Measurements from ENCODE around the gene TOP2A. TPM values are rescaled to one million over a fixed set of nuclear protein-coding genes. Genes with fewer than 3 reads are reported as not detected.

The TOP2A gene
- total RNA-seq, 1 experiment from 2014 or later: 372 TPM

DNA sequence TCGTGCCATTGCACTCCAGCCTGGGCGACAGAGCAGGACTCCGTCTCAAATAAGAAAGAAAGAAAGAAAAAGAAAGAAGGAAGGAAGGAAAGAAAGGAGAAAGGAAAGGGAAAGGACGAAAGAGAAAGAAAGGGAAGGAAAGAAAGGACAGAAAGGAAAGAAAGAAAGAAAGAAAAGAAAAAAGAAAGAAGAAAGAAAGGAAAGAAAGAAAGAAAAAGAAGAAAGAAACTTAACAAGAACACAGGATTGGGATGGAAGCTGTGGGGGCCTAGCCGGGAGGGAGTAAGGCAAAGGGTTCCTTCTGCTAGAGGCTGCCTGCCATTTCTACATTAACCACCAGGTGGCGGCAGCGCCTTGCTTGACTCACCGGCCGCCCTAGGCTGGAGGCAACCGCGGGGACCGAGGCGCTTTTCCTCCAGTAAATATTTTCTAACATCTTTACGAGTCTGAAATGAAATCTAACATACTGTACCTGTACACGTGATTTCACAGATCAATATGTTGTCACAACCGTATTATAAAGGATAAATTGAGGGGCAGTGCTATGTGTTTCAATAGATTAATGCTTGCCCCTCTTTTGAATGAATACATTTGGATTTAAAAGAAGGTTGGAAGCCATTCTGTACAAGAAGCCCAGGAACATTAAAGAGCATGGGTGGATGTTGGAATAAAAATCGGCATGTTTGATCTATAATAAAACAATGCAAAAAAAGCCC is 59.2 kb downstream of the TOP2A start:
- DNase-seq (ENCODE audit: low read depth): peak; percentile 90

DNA sequence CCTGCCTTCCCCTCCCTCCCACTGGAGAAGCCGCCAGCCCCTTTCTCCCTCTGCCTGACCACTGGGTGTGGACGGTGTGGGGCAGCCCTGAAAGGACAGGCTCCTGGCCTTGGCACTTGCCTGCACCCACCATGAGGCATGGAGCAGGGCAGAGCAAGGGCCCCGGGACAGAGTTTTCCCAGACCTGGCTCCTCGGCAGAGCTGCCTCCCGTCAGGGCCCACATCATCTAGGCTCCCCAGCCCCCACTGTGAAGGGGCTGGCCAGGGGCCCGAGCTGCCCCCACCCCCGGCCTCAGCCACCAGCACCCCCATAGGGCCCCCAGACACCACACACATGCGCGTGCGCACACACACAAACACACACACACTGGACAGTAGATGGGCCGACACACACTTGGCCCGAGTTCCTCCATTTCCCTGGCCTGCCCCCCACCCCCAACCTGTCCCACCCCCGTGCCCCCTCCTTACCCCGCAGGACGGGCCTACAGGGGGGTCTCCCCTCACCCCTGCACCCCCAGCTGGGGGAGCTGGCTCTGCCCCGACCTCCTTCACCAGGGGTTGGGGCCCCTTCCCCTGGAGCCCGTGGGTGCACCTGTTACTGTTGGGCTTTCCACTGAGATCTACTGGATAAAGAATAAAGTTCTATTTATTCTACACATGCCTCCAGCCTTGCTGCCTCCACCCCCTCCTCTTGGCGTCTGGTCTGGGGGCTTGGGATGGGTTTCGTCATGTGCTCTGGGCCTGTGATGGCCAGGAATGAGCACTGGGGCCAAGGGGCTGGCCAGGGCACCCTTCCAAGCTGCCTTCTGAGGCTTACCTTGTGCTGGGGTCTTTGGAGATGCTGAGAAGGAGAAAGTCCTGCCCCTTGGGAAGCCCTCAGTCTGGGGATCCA is 60.5 kb downstream of the TOP2A start:
- DNase-seq (ENCODE audit: low read depth): no peak

DNA sequence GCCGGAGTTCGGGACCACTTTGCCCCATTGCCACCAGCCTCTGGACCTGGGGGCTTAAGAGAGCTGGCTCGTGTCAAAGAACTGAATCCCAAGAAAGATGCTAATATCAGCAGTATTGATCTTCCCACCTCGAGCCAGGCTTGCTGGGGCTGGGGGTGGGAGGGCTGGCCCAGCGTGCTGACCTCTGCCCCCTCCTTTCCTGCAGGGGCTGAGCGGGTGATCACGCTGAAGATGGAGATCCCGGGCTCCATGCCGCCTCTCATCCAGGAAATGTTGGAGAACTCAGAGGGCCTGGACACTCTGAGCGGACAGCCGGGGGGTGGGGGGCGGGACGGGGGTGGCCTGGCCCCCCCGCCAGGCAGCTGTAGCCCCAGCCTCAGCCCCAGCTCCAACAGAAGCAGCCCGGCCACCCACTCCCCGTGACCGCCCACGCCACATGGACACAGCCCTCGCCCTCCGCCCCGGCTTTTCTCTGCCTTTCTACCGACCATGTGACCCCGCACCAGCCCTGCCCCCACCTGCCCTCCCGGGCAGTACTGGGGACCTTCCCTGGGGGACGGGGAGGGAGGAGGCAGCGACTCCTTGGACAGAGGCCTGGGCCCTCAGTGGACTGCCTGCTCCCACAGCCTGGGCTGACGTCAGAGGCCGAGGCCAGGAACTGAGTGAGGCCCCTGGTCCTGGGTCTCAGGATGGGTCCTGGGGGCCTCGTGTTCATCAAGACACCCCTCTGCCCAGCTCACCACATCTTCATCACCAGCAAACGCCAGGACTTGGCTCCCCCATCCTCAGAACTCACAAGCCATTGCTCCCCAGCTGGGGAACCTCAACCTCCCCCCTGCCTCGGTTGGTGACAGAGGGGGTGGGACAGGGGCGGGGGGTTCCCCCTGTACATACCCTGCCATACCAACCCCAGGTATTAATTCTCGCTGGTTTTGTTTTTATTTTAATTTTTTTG is 61.6 kb downstream of the TOP2A start:
- DNase-seq (ENCODE audit: low read depth): no peak

DNA sequence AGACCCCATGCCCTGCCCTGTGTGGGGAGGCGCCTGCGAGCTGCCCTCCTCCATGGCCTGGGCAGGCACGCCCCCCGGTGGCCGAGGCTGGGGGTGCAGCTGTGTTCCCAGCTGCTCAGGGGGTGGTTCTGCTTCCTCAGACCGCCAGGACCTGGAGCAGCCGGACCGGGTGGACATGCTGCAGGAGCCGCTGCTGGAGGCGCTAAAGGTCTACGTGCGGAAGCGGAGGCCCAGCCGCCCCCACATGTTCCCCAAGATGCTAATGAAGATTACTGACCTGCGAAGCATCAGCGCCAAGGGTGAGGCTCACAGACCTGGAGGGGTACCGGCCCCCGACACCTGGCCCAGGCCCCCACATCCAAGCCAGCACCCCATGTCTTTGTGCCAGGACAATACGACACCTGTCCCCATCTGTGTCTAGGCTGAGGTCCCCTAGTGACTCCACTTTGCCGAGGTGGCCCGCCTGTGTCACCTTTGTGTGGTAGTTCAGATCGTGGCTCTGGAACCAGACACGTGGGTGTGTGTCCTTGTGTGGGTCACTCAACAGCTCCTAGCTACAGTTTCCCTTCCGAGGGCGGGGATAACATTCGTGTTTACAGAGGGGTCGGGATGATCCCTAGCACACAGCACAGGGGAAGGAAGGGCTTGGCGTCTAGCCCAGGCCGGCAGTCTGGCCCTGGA is 62.4 kb downstream of the TOP2A start:
- DNase-seq (ENCODE audit: low read depth): peak; percentile 78

DNA sequence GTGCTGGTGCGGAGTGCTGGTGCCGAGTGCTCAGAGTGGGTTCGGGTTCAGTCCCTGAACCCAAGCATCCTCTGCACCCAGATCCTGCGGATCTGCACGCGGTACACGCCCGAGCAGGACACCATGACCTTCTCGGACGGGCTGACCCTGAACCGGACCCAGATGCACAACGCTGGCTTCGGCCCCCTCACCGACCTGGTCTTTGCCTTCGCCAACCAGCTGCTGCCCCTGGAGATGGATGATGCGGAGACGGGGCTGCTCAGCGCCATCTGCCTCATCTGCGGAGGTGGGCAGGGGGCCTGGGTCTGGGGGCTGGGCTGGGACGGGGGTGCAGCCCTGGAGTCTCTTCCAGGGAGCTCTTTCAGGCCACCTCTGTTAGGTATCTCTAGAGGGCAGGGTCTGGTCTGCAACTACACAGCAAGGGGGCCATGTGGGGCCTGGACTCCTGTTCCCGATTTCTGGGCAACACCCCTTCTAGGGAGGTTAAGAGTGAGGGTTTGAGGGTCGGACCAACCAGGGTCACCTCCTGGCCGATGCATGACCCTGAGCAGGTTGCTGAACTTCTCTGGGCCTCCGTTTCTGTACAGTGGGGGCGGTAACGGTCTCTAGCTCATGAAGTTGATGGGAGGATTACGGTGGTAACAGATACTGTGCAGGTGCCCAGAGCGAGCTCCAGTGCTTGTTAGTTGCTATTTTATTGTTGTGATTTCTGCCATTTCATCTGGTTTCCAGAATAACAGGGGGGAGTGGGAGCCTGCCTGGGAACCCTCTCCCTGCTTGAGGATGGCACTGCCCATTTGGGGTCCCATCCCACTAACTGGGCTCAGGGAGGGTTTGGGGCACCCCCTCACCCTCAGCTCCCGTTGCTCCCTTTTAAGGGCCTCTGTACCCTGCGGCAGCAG is 63.2 kb downstream of the TOP2A start:
- no peak for DNase-seq (ENCODE audit: low read depth)

DNA sequence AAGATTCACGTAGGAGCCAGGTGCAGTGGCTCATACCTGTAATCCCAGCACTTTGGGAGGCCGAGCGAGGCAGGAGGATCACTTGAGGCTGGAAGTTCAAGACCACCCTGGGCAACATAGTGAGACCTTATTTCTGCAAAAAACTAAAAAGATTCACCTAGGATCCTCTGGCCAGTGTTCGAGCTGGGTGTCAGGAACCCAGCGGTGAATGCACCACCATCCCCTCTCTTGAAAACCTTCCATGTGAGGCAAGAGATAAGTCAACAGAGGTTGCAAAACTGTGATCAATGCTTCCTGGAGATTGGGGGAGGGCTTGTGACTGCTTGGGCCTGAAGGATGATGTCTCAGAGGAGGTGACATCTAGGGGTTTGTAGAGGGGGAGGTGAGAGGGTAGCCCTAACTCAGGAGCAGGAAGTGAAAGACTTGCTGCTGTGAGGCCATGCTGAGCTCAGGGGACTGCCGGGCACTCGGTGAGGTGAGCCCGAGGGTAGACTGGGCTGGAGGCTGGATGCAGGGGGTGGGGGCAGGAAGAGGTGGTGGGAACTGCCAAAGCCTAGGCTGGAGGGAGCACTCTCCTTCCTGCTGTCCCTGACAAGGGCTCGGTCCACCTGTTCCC is 64.8 kb downstream of the TOP2A start:
- DNase-seq (ENCODE audit: low read depth): no peak

DNA sequence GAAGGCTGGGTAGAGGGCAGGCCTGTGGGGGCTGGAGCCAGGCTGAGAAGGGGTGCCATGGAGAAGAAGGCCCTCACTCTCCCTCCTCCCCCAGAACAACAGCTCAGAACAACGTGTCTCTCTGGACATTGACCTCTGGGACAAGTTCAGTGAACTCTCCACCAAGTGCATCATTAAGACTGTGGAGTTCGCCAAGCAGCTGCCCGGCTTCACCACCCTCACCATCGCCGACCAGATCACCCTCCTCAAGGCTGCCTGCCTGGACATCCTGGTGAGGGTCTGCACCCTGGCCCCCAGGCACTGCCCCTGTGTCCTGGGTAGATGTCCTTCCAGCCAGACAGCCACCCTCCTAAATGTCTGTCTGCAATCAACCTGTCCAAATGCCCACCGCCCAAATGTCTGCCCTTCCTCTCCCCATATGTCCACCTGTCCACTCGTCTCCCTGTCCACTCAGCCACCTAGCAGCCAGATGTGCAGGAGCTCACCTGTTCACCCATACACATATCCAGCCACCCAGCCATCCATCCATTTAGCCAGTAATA is 65.4 kb downstream of the TOP2A start:
- no peak for DNase-seq (ENCODE audit: low read depth)

DNA sequence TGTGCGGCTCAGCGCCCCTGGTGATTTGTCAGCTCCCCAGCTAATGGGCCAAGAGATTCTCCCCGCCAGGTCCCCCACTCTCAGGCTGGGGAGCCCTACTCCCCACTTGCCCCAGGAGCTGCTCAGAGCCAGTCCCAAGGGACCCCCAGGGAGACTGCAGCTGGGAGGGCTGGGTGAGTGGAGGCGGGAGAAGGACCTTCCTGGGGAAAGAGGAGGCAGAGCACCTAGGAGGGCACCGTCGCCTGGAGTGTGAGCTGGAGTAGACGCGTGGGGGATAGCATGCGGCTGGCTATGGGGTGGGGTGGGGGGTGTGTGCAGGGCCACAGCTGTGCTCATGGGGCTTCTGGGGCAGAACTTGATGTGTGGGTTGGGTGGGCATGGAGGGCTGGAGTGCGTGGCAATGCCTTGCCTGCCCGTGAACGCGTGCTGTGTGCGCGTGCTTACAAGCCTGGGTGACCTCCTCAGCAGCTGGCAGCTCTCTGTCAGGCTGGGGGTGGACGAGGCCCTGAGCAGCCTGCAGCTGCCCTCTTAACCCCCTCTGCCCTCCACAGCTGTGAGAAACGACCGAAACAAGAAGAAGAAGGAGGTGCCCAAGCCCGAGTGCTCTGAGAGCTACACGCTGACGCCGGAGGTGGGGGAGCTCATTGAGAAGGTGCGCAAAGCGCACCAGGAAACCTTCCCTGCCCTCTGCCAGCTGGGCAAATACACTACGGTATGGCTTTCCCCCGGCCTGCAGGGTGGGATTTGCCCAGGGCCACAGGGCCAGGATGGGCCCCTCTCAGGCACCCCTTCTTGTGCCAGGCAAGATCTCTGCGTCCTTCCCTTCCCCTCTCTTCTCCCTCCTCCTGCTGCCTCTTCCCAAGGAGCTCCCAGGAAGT is 66.1 kb downstream of the TOP2A start:
- DNase-seq (ENCODE audit: low read depth): no peak

DNA sequence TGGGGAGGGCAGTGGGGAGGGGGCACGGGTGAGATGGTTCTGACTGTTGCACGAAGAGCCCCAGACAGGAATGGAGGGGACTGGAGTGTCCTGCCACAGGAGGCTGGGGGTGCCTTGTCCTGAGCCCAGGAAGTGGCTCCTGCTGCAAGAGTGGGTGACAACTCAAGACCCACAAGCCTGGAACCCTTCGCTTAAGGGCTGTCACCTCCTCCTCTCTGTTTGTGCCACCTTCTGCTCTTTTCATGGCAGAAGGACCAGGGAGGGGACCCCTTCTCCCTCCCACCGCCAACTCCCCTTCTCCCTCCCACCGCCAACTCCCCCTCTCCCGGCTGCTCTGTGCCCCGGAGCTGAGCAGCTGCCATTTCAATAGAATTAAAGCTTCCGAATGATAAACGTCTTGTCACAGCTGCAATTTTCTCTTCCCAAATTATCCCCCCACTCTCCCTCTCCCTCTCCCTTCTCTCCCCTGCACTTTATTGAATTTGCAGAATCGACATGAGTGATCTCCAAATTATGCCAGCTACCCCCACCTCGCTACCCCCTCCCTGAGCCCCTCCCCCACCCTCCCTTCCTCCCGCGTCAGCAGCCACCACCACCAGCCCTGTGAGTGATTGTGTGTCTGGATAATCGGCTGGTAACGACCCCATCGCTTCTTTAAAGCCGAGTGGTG is 66.9 kb downstream of the TOP2A start:
- no peak for DNase-seq (ENCODE audit: low read depth)

DNA sequence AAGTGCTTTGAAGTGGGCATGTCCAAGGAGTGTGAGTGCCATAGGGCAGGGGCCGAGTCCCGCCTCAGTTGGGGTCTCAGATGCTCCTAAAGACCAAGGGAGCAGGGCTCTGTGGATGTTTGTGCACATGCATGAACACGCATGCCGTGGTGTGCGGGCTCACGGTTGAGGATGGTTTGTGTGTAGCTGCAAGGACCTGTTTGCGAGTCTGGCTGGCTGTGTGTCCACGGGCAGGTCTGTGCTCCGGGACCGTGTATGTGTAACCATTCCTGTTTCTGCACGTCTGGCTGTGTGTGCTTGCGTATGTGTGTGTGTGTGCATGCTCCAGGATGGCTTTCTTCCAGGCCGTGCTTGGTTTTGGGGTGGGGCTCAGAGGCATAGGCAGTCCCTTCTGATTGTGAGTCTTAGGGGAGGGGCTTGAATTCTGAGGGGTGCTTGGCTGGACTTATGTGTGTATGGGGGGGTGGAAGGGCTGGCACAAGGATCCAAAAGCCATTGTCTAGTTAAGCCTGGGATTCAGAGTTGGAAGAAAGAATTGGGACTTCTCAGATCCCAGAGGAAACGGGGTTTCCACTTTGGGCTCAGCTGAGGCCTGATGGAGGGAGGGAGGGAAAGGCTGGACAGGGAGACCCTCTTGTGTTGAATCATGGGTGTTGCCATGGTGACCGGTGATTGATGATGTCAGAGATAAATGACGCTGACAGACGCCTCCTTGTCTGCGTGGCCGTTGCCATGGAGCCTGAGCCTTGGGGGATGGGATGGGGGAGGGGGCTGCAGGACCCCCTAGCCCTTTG is 67.6 kb downstream of the TOP2A start:
- no peak for DNase-seq (ENCODE audit: low read depth)

DNA sequence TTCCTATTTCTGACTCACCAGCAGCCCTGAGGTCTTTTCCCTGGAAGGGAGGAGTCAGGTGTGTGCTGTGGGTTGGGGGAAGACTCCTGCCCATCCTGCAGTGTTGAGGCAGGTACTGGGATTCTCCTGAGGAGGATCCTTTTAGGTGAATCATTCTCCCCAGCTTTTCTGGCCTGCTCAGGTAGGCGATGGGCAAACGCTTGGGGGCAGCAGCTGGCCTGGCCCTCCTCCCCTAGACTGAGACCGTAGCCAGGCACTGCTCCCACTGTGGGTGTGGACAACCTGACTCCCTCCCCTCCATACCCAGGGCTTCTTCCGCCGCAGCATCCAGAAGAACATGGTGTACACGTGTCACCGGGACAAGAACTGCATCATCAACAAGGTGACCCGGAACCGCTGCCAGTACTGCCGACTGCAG is 68.2 kb downstream of the TOP2A start:
- DNase-seq (ENCODE audit: low read depth): no peak

DNA sequence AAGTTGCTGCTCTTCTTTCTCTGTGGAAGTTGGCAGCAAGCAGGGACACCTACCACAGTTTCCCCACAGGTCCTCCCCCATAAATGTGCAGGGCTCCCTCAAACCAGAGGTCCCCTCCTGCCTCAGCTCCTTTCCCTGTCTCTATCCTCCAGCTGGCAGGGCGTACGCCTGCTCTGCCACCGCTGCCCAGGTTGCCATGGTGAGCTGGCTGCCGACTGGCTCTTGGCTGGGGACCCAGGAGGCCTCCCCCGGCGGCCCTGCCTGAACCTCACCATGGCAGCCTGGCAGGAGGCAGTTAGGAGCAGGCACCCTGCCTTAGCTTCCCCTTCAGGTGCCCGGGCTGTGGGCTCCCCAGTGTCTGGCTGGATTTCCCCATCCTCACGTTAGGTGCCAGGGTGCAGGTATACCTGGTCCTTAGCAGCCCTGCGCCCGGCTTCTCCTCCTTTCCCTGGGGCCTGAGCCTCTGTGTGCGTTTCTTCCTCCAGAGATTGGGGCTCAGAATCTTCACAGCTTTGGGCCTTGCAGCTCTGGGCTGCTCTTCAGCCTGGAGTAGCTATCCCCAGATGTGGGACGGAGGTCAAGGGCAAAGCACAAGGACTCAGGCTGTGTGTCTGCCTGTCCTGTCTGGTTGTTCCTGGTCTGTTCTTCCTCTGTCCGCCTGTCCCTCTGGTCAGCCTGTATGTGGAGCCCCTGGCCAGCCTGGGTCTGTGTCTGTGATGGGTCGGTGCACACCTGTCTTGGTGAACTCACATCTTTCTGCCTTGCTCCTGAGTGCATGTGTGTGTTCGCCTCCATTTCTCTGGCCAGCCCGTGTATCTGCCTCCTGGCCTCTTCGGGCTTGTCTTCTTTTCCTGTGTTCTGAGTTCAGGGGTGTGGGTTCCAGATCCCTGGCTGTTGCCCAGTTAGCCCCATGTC is 68.9 kb downstream of the TOP2A start:
- no peak for DNase-seq (ENCODE audit: low read depth)

DNA sequence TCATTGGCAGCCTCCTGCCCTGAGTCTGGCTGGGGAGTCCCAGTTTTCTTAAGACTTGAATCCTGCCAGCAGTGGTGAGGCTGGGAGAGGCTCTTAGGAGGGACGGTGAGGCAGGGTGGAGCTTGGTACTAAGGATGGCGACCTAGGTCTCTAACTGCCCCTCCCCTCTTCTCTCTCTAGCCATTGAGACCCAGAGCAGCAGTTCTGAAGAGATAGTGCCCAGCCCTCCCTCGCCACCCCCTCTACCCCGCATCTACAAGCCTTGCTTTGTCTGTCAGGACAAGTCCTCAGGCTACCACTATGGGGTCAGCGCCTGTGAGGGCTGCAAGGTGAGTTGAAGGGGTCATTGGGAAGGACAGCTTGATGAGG is 69.6 kb downstream of the TOP2A start:
- DNase-seq (ENCODE audit: low read depth): no peak

DNA sequence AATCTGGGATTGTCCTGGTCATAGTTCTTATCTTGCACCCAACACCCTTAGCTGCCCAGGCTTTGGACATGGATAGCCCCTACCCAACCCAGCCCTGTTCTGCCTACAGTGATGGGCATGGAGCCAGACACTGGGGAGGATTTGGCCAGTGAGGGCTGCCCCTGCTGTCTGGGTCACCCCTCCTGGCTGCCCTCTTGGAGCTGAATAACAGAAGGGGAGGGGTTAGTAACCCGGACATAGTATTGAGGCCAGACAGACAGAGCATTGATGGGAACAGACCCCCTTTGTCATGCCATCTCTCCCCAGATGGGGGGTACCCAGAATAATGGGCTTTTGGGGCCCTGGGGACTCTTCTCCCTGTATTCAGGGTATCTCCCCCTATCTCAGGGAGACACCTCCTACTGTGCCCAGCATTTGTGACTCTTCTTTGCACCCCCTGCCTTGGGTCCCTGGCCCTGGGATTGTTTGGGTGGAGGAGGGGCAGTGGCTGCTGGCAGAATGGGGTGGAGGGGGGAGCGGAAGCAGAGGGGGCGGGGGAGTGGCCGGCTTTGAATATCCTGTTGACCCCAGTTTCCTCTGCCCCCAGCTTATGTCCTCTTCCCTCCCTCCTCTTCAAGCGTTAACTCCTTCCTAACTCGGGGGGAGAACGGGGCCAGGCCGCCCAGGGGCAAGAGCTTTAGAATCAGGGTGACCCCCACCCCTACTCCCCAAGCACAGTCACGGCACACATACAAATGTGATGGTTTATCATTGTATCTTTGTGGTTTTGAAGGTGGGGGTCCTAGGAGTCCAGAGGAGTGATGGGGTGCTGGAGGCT is 70.2 kb downstream of the TOP2A start:
- no peak for DNase-seq (ENCODE audit: low read depth)

DNA sequence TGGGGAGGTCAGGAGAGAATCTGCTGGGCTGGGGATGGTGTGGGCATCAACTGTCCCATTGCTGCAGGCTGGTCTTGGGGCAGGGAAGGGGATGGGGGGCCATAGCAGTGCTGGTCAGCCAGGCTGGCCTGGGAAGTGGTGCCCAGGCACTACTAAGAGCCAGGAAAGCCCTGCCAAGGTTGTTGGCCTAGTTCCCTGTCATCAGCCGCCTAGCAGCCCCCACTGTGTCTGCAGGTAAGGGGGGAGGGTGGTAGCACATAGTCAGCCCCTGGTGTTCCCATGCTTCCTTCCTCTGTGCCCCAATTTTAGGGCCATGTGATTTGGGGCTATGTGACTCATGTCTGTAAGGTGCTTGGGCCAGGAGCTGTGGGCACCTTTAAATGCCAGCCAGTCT is 70.9 kb downstream of the TOP2A start:
- DNase-seq (ENCODE audit: low read depth): no peak

Data from Daoy (cell line).